B cell (primary cell): ENCODE data around the gene NTNG1. TPM values are rescaled to one million over a fixed set of nuclear protein-coding genes. Genes with fewer than 3 reads are reported as not detected.

Experiments used
- ATAC-seq: fragments of 200-7000 bp; cut with Tn5 transposase; one replicate; pipeline ENCODE4 v1.10.0; 2021; ENCODE audit warnings: low read depth, mild to moderate bottlenecking, moderate number of reproducible peaks, moderate library complexity
- CTCF ChIA-PET: fragments of 350-600 bp; sonication (Branson Sonifier 250); formaldehyde crosslinking; loops from one replicate; lab custom pipeline; 2021; ENCODE audit warnings: antibody characterized with exemption, inconsistent platforms; lab: Charles Lee
- POLR2A ChIA-PET: fragments of 350-600 bp; sonication (Branson Sonifier 250); formaldehyde crosslinking; loops from one replicate; lab custom pipeline; 2021; ENCODE audit warnings: antibody characterized with exemption; lab: Charles Lee
- DNase-seq: peaks from one replicate; pipeline ENCODE4 v3.0.0; 2013
- H2AFZ ChIP-seq: 2 replicates; pipeline ENCODE4 v1.6.1; 2012; ENCODE audit warnings: mild to moderate bottlenecking, low read depth, low read length; ENCODE audit not compliant: insufficient read depth, poor library complexity, severe bottlenecking
- H3K27ac ChIP-seq, 2 donors: 1 replicate in 1 of 2; 2 replicates in 1 of 2; pipeline ENCODE4 v1.5.1; 2012 to 2013; ENCODE audit warnings: low read length in 2 of 2, mild to moderate bottlenecking in 2 of 2, moderate library complexity in 1 of 2
- H3K27me3 ChIP-seq, 4 experiments: fragments of 200-600 bp in 1 of 4; sonication (generic) in 1 of 4; replicated peaks in 1 of 4; 1 replicate in 2 of 4; 2 replicates in 2 of 4; pipeline versions ENCODE4 v1.6.1 to v1.7.0; 2013 to 2016; ENCODE audit warnings: low read length in 3 of 4, mild to moderate bottlenecking in 2 of 4, mixed read lengths in 1 of 4, moderate library complexity in 1 of 4; ENCODE audit not compliant: insufficient read depth in 4 of 4, control insufficient read depth in 3 of 4; ENCODE audit errors: control extremely low read depth in 1 of 4
- H3K36me3 ChIP-seq, 2 experiments: replicated peaks in 1 of 2; 1 replicate in 1 of 2; 2 replicates in 1 of 2; pipeline versions ENCODE4 v1.6.1 to v1.7.1; 2013; ENCODE audit warnings: low read length in 1 of 2; ENCODE audit not compliant: insufficient read depth in 2 of 2, control insufficient read depth in 1 of 2; ENCODE audit errors: control extremely low read depth in 1 of 2, extremely low read depth in 1 of 2
- H3K4me1 ChIP-seq, 2 donors: fragments of 200-600 bp in 1 of 2; sonication (generic) in 1 of 2; 1 replicate in 1 of 2; 2 replicates in 1 of 2; pipeline versions ENCODE4 v1.5.1 to v1.6.1; 2013 to 2017; ENCODE audit warnings: low read length in 2 of 2; ENCODE audit not compliant: control insufficient read depth in 2 of 2, insufficient read depth in 2 of 2
- H3K4me2 ChIP-seq: replicated peaks from 2 replicates; pipeline ENCODE3; 2012; ENCODE audit warnings: mild to moderate bottlenecking, low read depth, low read length; ENCODE audit not compliant: poor library complexity, severe bottlenecking
- H3K4me3 ChIP-seq, 5 experiments: fragments of 200-600 bp in 1 of 5; sonication (generic) in 1 of 5; 1 replicate in 3 of 5; 2 replicates in 2 of 5; pipeline versions ENCODE4 v1.5.1 to v1.7.0; 2011 to 2016; ENCODE audit warnings: low read length in 4 of 5, mild to moderate bottlenecking in 4 of 5, low read depth in 2 of 5, control low read depth in 1 of 5, moderate library complexity in 1 of 5; ENCODE audit not compliant: insufficient read depth in 1 of 5; ENCODE audit errors: control extremely low read depth in 1 of 5, extremely low read depth in 1 of 5
- H3K79me2 ChIP-seq: fragments of 200-600 bp; sonication (generic); one replicate; pipeline ENCODE4 v1.6.0; 2016; ENCODE audit warnings: low read length; ENCODE audit not compliant: control insufficient read depth, insufficient read depth
- H3K9ac ChIP-seq: fragments of 200-600 bp; sonication (generic); 2 replicates; pipeline ENCODE4 v1.6.1; 2017; ENCODE audit warnings: mild to moderate bottlenecking, low read length, moderate library complexity
- H3K9me3 ChIP-seq, 3 donors: one replicate each; pipeline versions ENCODE4 v1.6.1 to v1.7.1; 2013; ENCODE audit warnings: low read length in 2 of 3; ENCODE audit not compliant: control insufficient read depth in 2 of 3, insufficient read depth in 1 of 3; ENCODE audit errors: control extremely low read depth in 1 of 3
- H4K20me1 ChIP-seq: 2 replicates; pipeline ENCODE4 v1.6.0; 2012; ENCODE audit warnings: mild to moderate bottlenecking, low read length; ENCODE audit not compliant: insufficient read depth, control insufficient read depth, poor library complexity, severe bottlenecking
- H3K27ac Mint-ChIP-seq: one replicate; pipeline ENCODE4 v1.8.0; 2021; ENCODE audit warnings: mixed read lengths
- H3K27me3 Mint-ChIP-seq: one replicate; pipeline ENCODE4 v1.8.0; 2021; ENCODE audit warnings: mixed read lengths
- H3K4me1 Mint-ChIP-seq: one replicate; pipeline ENCODE4 v1.8.0; 2021; ENCODE audit warnings: mixed read lengths
- H3K4me3 Mint-ChIP-seq: one replicate; pipeline ENCODE4 v1.8.0; 2021; ENCODE audit warnings: mixed read lengths
- H3K9me3 Mint-ChIP-seq: one replicate; pipeline ENCODE4 v1.8.0; 2022; ENCODE audit warnings: mixed read lengths; ENCODE audit not compliant: insufficient read depth
- EZH2 ChIP-seq: IDR thresholded peaks from 2 replicates; pipeline ENCODE4 v1.6.1; 2012; ENCODE audit warnings: borderline replicate concordance, low read depth, mild to moderate bottlenecking, moderate library complexity, low read length; ENCODE audit not compliant: insufficient read depth, poor library complexity, severe bottlenecking
- WGBS: methylation state at CpG from one replicate; pipeline ENCODE4 v1.1.5; 2013; ENCODE audit warnings: missing lambda C conversion rate; ENCODE audit not compliant: insufficient coverage; 5-methylcytosine and 5-hydroxymethylcytosine counted together
- intact Hi-C: fragments of 100-400 bp; cut with micrococcal nuclease; formaldehyde crosslinking; loops from one replicate; pipeline ENCODE4 v1.10.0; 2022
- polyA plus RNA-seq: library from polyadenylated mRNA; depleted of rRNA; stranded (reverse); fragments of >200 nt; gene quantifications from 2 replicates; pipeline ENCODE4 v1.2.3, GENCODE V29; 2012
- total RNA-seq, 2 donors: library from RNA; stranded (reverse); fragments of 120-200 nt in 1 of 2; gene quantifications; 1 replicate in 1 of 2; 2 replicates in 1 of 2; pipeline versions ENCODE4 v1.2.3 to v1.2.4, GENCODE V29; 2013 to 2022
- TF ChIP-seq, protein P1 (sequence below): fragments of 200-600 bp; IDR thresholded peaks from one replicate; pipeline ENCODE4 v1.8.0; 2022; ENCODE audit warnings: antibody characterized with exemption, mild to moderate bottlenecking

Gene NTNG1
- total and polyA plus RNA-seq, 2 donors (not counting 1 experiment from before 2014, with no cell fraction given), result 2.8 to 3.7 TPM

GRCh38 chr1:107153014-107153413 is 12.2 kb downstream of the NTNG1 start:
- POLR2A ChIA-PET, result no interaction called here
- Histone ChIP-seq H3K4me1 (no peaks in the 10 kb centered on the region), H3K4me3 (no peak overlapping the region), H3K4me2 (no peak overlapping the region), H3K27me3 (no peaks in the 10 kb centered on the region), H3K27ac (no peak overlapping the region), H3K36me3 (no peaks in the 10 kb centered on the region), H3K9ac (no peak overlapping the region), H4K20me1 (no peaks in the 10 kb centered on the region), H2AFZ (no peak overlapping the region), H3K9me3 (no peaks in the 10 kb centered on the region), H3K79me2 (no peaks in the 10 kb centered on the region)
- Mint-ChIP-seq H3K9me3 (no peaks in the 10 kb centered on the region), H3K27me3 (peaks cover 3% of the 10 kb centered on the region), H3K4me1 (no peaks in the 10 kb centered on the region), H3K4me3 (no peak overlapping the region), H3K27ac (no peak overlapping the region)
- ATAC-seq (no peak), DNase-seq (no peak)
- CTCF ChIA-PET, result no interaction called here
- no CpG with 5 or more reads among the region's 2 CpGs for WGBS
- TF ChIP-seq EZH2, result no peak
- TF ChIP-seq, protein P1, sequence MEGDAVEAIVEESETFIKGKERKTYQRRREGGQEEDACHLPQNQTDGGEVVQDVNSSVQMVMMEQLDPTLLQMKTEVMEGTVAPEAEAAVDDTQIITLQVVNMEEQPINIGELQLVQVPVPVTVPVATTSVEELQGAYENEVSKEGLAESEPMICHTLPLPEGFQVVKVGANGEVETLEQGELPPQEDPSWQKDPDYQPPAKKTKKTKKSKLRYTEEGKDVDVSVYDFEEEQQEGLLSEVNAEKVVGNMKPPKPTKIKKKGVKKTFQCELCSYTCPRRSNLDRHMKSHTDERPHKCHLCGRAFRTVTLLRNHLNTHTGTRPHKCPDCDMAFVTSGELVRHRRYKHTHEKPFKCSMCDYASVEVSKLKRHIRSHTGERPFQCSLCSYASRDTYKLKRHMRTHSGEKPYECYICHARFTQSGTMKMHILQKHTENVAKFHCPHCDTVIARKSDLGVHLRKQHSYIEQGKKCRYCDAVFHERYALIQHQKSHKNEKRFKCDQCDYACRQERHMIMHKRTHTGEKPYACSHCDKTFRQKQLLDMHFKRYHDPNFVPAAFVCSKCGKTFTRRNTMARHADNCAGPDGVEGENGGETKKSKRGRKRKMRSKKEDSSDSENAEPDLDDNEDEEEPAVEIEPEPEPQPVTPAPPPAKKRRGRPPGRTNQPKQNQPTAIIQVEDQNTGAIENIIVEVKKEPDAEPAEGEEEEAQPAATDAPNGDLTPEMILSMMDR, result no peak
- intact Hi-C loops, result no loop called here

GRCh38 chr1:107158496-107158895 is 17.7 kb downstream of the NTNG1 start:
- ChIA-PET POLR2A (no interaction called here), CTCF (no interaction called here)
- Histone ChIP-seq H3K27ac (no peak overlapping the region), H4K20me1 (no peaks in the 10 kb centered on the region), H3K36me3 (no peaks in the 10 kb centered on the region), H3K9me3 (no peaks in the 10 kb centered on the region), H3K4me3 (no peak overlapping the region), H3K9ac (no peak overlapping the region), H3K27me3 (peaks cover 0 to 5% (median 0%) of the 10 kb centered on the region in 4 experiments), H2AFZ (no peak overlapping the region), H3K4me2 (no peak overlapping the region), H3K79me2 (no peaks in the 10 kb centered on the region), H3K4me1 (no peaks in the 10 kb centered on the region)
- no peak overlapping the region for H3K27ac Mint-ChIP-seq
- 95% methylated on average over 4 of the region's 5 CpGs for WGBS
- DNase-seq (no peak), ATAC-seq (no peak)
- no peak overlapping the region for H3K4me3 Mint-ChIP-seq
- H3K4me1 Mint-ChIP-seq, result no peaks in the 10 kb centered on the region
- no peaks in the 10 kb centered on the region for H3K27me3 Mint-ChIP-seq
- intact Hi-C loops, result no loop called here
- TF ChIP-seq EZH2, result no peak
- TF ChIP-seq, protein P1, result no peak
- no peaks in the 10 kb centered on the region for H3K9me3 Mint-ChIP-seq
